ENCODE measurements around the gene CACNA2D2.

DNA sequence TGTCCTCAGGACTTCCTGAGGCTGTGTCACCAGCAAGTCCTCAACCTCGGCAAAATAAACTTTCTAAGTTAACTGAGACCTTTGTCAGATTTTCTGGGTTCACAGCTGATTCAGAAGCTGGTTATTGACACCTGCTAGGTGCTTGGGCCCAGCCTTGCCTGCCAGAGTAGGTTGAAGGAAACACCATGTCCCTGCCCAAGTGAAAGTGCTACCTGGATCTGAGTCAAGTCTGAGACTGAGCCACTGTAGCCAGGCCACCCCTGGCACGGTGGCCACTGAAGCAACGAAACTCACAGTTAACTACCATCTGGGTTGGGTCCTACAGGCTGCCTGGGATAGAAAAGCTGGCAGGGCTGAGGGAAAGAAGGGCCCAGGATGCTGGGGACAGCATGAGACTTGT, 189.1 kb downstream of the CACNA2D2 start:
- no peak for TF ChIP-seq RFX3 (CRISPR knock-in tag; IDR thresholded peaks at IDR 0.05)
- TF ChIP-seq FOXK1 (CRISPR knock-in tag; IDR thresholded peaks at IDR 0.05; ENCODE audit: borderline replicate concordance, low read depth): no peak
- TF ChIP-seq, protein P1, sequence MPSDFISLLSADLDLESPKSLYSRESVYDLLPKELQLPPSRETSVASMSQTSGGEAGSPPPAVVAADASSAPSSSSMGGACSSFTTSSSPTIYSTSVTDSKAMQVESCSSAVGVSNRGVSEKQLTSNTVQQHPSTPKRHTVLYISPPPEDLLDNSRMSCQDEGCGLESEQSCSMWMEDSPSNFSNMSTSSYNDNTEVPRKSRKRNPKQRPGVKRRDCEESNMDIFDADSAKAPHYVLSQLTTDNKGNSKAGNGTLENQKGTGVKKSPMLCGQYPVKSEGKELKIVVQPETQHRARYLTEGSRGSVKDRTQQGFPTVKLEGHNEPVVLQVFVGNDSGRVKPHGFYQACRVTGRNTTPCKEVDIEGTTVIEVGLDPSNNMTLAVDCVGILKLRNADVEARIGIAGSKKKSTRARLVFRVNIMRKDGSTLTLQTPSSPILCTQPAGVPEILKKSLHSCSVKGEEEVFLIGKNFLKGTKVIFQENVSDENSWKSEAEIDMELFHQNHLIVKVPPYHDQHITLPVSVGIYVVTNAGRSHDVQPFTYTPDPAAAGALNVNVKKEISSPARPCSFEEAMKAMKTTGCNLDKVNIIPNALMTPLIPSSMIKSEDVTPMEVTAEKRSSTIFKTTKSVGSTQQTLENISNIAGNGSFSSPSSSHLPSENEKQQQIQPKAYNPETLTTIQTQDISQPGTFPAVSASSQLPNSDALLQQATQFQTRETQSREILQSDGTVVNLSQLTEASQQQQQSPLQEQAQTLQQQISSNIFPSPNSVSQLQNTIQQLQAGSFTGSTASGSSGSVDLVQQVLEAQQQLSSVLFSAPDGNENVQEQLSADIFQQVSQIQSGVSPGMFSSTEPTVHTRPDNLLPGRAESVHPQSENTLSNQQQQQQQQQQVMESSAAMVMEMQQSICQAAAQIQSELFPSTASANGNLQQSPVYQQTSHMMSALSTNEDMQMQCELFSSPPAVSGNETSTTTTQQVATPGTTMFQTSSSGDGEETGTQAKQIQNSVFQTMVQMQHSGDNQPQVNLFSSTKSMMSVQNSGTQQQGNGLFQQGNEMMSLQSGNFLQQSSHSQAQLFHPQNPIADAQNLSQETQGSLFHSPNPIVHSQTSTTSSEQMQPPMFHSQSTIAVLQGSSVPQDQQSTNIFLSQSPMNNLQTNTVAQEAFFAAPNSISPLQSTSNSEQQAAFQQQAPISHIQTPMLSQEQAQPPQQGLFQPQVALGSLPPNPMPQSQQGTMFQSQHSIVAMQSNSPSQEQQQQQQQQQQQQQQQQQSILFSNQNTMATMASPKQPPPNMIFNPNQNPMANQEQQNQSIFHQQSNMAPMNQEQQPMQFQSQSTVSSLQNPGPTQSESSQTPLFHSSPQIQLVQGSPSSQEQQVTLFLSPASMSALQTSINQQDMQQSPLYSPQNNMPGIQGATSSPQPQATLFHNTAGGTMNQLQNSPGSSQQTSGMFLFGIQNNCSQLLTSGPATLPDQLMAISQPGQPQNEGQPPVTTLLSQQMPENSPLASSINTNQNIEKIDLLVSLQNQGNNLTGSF (CRISPR knock-in tag; IDR thresholded peaks at IDR 0.05): no peak
- TF ChIP-seq TBP (CRISPR knock-in tag; IDR thresholded peaks at IDR 0.05): no peak
- TF ChIP-seq, protein P2, sequence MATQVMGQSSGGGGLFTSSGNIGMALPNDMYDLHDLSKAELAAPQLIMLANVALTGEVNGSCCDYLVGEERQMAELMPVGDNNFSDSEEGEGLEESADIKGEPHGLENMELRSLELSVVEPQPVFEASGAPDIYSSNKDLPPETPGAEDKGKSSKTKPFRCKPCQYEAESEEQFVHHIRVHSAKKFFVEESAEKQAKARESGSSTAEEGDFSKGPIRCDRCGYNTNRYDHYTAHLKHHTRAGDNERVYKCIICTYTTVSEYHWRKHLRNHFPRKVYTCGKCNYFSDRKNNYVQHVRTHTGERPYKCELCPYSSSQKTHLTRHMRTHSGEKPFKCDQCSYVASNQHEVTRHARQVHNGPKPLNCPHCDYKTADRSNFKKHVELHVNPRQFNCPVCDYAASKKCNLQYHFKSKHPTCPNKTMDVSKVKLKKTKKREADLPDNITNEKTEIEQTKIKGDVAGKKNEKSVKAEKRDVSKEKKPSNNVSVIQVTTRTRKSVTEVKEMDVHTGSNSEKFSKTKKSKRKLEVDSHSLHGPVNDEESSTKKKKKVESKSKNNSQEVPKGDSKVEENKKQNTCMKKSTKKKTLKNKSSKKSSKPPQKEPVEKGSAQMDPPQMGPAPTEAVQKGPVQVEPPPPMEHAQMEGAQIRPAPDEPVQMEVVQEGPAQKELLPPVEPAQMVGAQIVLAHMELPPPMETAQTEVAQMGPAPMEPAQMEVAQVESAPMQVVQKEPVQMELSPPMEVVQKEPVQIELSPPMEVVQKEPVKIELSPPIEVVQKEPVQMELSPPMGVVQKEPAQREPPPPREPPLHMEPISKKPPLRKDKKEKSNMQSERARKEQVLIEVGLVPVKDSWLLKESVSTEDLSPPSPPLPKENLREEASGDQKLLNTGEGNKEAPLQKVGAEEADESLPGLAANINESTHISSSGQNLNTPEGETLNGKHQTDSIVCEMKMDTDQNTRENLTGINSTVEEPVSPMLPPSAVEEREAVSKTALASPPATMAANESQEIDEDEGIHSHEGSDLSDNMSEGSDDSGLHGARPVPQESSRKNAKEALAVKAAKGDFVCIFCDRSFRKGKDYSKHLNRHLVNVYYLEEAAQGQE (IDR thresholded peaks at IDR 0.05; ENCODE audit: borderline replicate concordance in 1 of 2, low read depth in 1 of 2, low read length in 2 of 2): no peak
- no peak for TF ChIP-seq JUND (CRISPR knock-in tag; IDR thresholded peaks at IDR 0.05)
- TF ChIP-seq, protein P3, sequence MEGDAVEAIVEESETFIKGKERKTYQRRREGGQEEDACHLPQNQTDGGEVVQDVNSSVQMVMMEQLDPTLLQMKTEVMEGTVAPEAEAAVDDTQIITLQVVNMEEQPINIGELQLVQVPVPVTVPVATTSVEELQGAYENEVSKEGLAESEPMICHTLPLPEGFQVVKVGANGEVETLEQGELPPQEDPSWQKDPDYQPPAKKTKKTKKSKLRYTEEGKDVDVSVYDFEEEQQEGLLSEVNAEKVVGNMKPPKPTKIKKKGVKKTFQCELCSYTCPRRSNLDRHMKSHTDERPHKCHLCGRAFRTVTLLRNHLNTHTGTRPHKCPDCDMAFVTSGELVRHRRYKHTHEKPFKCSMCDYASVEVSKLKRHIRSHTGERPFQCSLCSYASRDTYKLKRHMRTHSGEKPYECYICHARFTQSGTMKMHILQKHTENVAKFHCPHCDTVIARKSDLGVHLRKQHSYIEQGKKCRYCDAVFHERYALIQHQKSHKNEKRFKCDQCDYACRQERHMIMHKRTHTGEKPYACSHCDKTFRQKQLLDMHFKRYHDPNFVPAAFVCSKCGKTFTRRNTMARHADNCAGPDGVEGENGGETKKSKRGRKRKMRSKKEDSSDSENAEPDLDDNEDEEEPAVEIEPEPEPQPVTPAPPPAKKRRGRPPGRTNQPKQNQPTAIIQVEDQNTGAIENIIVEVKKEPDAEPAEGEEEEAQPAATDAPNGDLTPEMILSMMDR (CRISPR knock-in tag; IDR thresholded peaks at IDR 0.05): no peak
- TF ChIP-seq ZNF788 (CRISPR knock-in tag; IDR thresholded peaks at IDR 0.05; ENCODE audit: borderline replicate concordance): no peak
- TF ChIP-seq SIN3B (IDR thresholded peaks at IDR 0.05; ENCODE audit: low read length): no peak
- no peak for TF ChIP-seq STAG1 (CRISPR knock-in tag; IDR thresholded peaks at IDR 0.05)

Measured in HepG2 (cell line).